T47D (cell line): ENCODE measurements around the gene BRD3OS.
"Not testable (repeated sequence)": the region's sequence is repeated elsewhere in the genome, so short reads cannot be mapped to it uniquely, and the experiment has no call there.

Experiments used
- DNase-seq, 2 experiments: peaks; one replicate each; pipeline versions ENCODE4 v3.0.0 to v3.0.0-alpha.2; 2011 to 2012; ENCODE audit warnings: low read depth in 1 of 2, low spot score in 1 of 2
- JUND ChIP-seq: IDR thresholded peaks from 2 replicates; pipeline ENCODE4 v1.6.1; 2012; ENCODE audit warnings: low read depth
- in situ Hi-C: cut with HindIII; loops from 2 replicates; pipeline ENCODE4 v1.10.0; 2016; ENCODE audit warnings: low sequenced_read_pairs, low pct_unique_long_range_greater_than_20kb

Gene BRD3OS

DNA sequence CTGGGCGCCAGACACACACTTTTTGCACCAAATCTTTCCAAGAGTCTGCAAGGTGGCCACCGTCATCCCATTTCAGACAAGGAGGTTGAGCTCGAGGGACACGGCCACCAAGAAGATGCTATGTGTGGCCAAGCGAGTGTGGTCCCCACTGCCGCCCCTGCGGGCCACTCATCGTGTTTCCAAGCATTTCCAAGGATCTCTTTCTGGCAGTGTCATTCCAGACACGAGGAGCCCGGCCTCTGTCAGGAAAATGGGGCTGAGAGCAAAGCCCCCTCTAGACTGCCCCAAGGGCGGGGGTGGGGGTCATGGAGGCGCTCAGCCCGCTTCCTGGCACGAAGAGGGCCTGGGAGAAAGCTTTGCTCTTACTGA, 43.7 kb upstream of the BRD3OS start:
- TF ChIP-seq JUND, result no peak
- no peak for DNase-seq
- in situ Hi-C loops, result no loop called here

DNA sequence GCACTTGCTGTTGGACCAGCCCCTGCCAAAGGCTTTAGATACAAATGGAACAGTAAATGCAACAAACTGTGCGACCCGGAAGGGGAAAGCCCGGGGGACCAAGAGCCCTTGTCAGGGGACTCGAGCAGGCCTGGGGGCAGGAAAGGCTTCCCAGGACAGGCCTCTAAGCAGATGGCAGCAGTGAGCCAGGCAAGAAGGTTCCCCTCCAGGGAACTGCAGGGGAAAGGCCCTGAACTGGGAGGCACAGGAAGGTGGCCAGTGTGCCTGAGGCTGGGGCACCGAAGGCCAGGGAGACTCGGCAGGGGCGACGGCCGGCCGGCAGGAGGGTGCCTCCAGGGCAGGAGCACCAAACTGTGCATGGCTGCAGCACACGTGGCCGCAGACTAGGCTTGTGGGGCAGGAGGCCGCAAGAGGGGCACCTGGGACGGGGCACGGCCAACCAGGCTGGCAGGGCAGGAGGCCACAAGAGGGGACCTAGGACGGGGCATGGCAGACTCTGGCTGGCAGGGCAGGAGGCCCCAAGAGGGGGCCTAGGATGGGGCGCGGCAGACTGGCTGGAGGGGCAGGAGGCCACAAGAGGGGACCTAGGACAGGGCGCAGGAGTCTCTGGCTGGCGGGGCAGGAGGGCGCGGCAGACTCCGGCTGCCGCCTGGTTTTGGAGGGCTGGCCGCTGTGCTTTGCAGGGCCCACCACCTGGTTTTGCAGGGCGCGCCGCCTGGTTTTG, 43.2 kb upstream of the BRD3OS start:
- DNase-seq, result no peak
- in situ Hi-C loops, result no loop called here
- no peak for TF ChIP-seq JUND

DNA sequence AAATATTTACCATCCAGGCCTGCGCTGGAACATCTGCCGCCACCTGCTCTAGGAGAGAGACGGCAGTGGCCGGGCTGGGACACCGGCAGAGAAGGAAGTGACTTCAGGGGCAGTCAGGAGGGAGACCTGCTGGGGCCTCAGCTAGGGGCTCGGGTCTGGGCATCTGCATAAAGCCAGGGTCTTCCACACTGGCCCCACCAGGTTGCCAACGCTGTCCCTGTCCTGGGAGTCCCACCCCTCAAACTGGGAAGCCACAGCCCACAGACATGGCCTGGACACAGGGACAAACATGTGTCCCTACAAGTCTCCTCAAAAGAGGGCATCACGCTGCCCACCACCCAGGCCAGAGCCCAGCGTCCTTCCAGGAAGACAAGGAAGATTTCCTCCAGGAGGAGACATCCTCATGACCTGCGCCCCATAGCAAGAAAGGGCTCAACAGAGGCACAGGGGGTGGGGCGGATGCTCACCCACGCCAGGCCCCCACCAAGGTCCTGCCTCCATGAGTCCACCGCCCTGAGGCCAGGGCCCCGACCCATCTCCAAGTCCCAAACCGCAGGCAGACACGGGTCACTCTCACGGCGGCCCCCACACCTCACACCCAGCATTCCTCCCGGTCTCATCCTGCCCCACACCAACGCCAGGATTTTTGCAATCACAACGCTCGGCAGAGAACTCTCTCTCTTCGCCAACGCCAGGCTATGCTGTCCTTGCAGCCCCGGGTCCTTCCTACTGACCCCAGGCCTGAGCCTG, 42.1 kb upstream of the BRD3OS start:
- TF ChIP-seq JUND, result no peak
- DNase-seq, result no peak
- in situ Hi-C loops, result no loop called here

GRCh38 chr9:133986061-133986460, 39.2 kb upstream of the BRD3OS start:
- no peak for DNase-seq
- no peak for TF ChIP-seq JUND
- in situ Hi-C loops, result no loop called here

DNA sequence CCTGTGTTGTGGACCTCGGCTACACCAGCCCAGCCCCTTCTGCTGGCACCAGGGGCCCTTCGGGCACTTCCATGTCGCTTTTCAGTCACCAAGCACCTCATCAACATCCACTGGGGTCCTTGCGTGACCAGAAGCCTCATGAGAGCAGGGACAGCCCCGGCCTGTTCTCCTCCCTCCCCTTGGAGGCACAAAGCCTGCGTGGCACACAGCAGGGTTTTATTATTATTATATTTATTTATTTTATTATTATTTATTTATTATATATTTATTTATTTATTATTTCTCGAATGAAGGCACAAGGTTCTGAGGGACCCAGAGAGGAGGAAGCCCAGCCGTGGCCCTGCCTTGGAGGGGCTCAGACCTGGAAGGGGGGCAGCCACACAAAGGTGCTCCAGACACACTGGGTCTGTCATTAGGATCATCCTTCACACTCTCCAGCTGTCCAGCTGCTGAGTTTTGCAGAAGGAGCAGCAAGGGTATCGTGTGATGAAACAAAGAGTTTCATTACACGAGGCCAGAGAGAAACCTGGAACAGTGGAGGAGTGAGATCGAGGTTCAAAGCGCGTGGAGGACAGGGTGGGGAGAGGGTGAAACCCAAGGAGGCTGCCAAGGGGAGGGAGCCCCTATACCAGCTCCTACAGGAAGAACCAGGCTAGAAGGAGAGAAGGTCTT, 38.4 kb upstream of the BRD3OS start:
- no peak for TF ChIP-seq JUND
- in situ Hi-C loops, result no loop called here
- no peak for DNase-seq

DNA sequence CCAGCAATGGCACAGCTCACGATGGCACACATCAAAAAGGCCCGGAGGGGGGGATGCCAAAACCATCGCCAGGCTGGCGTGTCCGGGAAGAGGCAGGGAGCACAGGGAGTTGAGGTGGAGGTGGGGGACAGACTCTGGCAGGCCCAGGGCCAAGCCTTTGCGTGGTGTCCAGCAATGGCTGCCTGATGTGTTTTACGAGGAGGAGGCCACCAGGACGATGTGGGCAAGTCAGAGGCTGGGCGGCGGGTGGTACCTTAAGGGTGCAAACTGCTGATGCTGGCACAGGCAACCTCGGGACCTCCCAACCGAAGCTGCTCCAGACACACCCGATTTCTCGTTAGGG, 37.9 kb upstream of the BRD3OS start:
- in situ Hi-C loops, result no loop called here
- TF ChIP-seq JUND, result no peak
- DNase-seq, result no peak

DNA sequence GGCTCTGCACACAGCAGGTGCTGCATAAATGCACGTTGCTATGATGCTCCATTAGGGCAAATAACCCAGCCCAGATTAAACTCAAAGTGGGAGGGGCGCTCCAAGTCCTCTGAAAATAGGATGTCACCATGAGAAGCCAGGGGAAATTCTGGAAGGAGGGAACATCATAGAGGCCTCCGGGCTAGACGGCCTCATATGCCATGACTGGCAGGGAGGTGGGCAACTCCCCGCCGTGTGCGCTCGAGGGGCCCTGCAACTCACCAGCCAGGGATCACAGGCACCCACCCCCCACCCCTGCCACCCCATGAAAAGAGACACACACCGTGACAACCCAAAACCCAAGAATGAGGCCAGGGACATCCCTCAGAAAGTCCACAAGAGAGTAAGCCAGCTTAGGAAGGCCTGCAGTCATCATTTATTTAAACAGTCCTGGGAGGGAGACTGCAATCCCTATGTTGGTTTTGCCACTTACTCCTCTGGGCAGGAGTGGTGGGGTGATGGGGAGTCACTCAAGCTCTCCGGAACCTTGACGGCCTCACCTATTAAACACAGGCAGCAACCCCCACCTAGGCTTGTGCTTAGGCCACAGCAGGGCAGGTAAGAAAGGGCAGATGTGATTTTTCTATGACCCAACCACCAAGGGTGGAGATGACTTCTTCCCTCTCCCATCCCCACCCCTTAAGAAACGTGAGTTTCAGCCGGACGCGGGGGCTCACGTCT, 37.2 kb upstream of the BRD3OS start:
- DNase-seq, result no peak
- no peak for TF ChIP-seq JUND
- in situ Hi-C loops, result no loop called here

GRCh38 chr9:133988771-133989170, 36.5 kb upstream of the BRD3OS start:
- DNase-seq, in situ Hi-C loops: not testable (repeated sequence)

GRCh38 chr9:133989625-133990365, 35.5 kb upstream of the BRD3OS start:
- no peak for DNase-seq
- in situ Hi-C loops, result no loop called here

DNA sequence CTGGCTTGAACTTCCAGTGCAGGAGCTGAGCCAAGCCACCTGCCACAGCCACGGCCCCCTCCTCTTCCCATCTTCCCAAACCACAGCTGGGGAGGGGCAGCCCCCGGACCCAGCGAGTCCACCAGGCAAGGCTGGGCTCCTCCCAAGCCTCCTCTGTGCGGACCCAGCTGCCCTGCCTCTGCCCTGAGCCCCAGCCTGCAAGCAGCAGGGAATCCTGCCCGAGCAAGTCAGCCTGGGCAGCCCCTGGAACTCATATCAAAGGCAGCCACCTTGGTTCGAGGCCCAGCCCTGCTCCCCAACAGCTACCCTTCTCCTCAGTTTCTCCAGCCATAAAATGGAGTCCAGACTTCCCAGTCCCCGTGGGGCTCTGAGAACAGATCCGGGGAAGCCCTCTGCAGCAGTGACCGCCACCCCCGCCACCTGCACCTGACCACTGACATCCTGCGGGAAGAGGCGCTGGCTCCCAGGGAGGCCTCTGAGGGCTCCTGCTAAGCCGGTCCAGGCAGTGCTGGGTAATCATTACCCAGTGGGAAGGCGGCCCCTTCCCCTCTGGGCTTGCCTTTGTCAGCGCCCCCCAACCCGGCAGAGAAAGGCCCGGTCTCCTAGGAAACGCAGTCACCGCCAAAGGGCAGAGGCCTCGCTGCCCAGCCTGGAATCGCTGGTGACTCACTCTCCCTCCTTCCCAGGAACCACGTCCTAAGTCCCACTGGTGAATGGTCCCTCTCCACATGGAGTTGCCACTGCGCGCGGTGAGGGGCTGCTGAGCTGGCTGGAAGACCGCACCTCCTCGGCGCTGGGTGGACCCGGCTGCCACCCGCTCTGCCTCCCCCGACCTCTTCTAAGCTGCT, 34.7 kb upstream of the BRD3OS start:
- in situ Hi-C loops, result no loop called here
- no peak for TF ChIP-seq JUND
- peak in 1 of 2 experiments; percentile 42 for DNase-seq

More at GRCh38 chr9:133989625-133990365, 35.5 kb upstream of the BRD3OS start:
- TF ChIP-seq JUND, result no peak

GRCh38 chr9:133991214-133991921, 33.9 kb upstream of the BRD3OS start:
- no peak for TF ChIP-seq JUND
- peak in 1 of 2 experiments; percentile 32 for DNase-seq
- in situ Hi-C loops, result no loop called here
